Loucy (cell line): ENCODE data around the gene CYP17A1.

Experiments
- H2AFZ ChIP-seq: fragments of 200-600 bp; sonication (generic); 2 replicates; pipeline ENCODE4 v1.6.0; 2016; ENCODE audit warnings: antibody characterized with exemption, mild to moderate bottlenecking, low read length, moderate library complexity
- H3F3A ChIP-seq: fragments of 200-600 bp; 2 replicates; pipeline ENCODE4 v1.6.0; 2016; ENCODE audit warnings: antibody characterized with exemption, low read depth, mild to moderate bottlenecking
- H3K27me3 ChIP-seq: fragments of 200-600 bp; sonication (generic); 2 replicates; pipeline ENCODE4 v1.6.1; 2014; ENCODE audit warnings: low read length, mild to moderate bottlenecking; ENCODE audit not compliant: insufficient read depth, poor library complexity, severe bottlenecking
- H3K36me3 ChIP-seq: fragments of 200-600 bp; sonication (generic); 2 replicates; pipeline ENCODE4 v1.6.1; 2016; ENCODE audit warnings: low read length; ENCODE audit not compliant: insufficient read depth
- H3K4me1 ChIP-seq: fragments of 200-600 bp; sonication (generic); 2 replicates; pipeline ENCODE4 v1.5.1; 2014; ENCODE audit warnings: low read length, mild to moderate bottlenecking; ENCODE audit not compliant: insufficient read depth, poor library complexity, severe bottlenecking
- H3K4me2 ChIP-seq: fragments of 200-600 bp; sonication (generic); 2 replicates; pipeline ENCODE4 v1.6.0; 2014; ENCODE audit warnings: antibody characterized with exemption, low read length, low read depth, mild to moderate bottlenecking; ENCODE audit not compliant: poor library complexity, severe bottlenecking
- H3K4me3 ChIP-seq: fragments of 200-600 bp; sonication (generic); 2 replicates; pipeline ENCODE4 v1.5.1; 2014; ENCODE audit warnings: low read length, mild to moderate bottlenecking, mixed read lengths; ENCODE audit not compliant: poor library complexity, severe bottlenecking
- H3K79me2 ChIP-seq: fragments of 200-600 bp; sonication (generic); 2 replicates; pipeline ENCODE4 v1.6.1; 2014; ENCODE audit warnings: low read length; ENCODE audit not compliant: insufficient read depth
- H3K9ac ChIP-seq: fragments of 200-600 bp; sonication (generic); 2 replicates; pipeline ENCODE4 v1.6.0; 2014; ENCODE audit warnings: mild to moderate bottlenecking, low read depth, low read length, moderate library complexity; ENCODE audit not compliant: poor library complexity, severe bottlenecking
- H3K9me2 ChIP-seq: fragments of 200-600 bp; sonication (generic); replicated peaks from 2 replicates; pipeline ENCODE4 v1.6.1; 2016; ENCODE audit warnings: low read depth, low read length, mixed read lengths
- H3K9me3 ChIP-seq: fragments of 200-600 bp; sonication (generic); 2 replicates; pipeline ENCODE4 v1.6.1; 2014; ENCODE audit warnings: mild to moderate bottlenecking, antibody characterized with exemption, low read length, low read depth; ENCODE audit not compliant: insufficient read depth
- H4K20me1 ChIP-seq: fragments of 200-600 bp; sonication (generic); 2 replicates; pipeline ENCODE4 v1.6.0; 2014; ENCODE audit warnings: antibody characterized with exemption, low read length, mild to moderate bottlenecking; ENCODE audit not compliant: insufficient read depth, poor library complexity, severe bottlenecking
- EZH2phosphoT487 ChIP-seq: fragments of 200-600 bp; IDR thresholded peaks from 2 replicates; pipeline ENCODE4 v1.6.1; 2018; ENCODE audit warnings: antibody characterized with exemption, mild to moderate bottlenecking, moderate library complexity, borderline replicate concordance
- TF ChIP-seq, protein P1 (sequence below): fragments of 200-600 bp; sonication (generic); conservative IDR thresholded peaks from 2 replicates; pipeline ENCODE4 v1.5.1; 2014; ENCODE audit warnings: mild to moderate bottlenecking, antibody characterized with exemption, low read length

The CYP17A1 gene

DNA sequence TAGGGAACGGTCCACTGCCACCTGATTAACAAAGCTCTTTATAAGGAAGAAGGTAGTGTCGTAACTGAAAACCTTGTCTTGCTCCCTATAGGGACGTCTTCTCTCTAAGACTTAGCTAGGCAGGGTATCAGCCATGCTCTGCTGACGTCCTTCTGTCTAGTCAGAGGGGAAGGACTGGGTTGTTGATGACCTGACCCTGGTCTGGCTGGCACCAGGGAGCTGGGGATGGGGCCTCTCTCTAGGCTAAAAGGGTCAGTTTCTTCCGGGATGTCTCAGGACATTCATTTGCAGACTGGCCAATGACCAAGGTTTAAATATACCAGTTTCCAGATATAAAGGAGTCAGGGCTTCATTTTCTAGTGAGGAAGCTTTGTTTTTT is 9.6 kb downstream of the CYP17A1 start:
- Histone ChIP-seq H4K20me1 (no peaks in the 10 kb centered on the region), H2AFZ (no peak overlapping the region), H3K4me3 (no peak overlapping the region), H3K36me3 (no peaks in the 10 kb centered on the region), H3K79me2 (no peaks in the 10 kb centered on the region), H3K27me3 (no peaks in the 10 kb centered on the region), H3K4me1 (no peaks in the 10 kb centered on the region), H3K9me3 (no peaks in the 10 kb centered on the region), H3F3A (no peaks in the 10 kb centered on the region), H3K9me2 (no peaks in the 10 kb centered on the region), H3K9ac (no peak overlapping the region), H3K4me2 (no peak overlapping the region)
- no peak for TF ChIP-seq EZH2phosphoT487
- TF ChIP-seq, protein P1, sequence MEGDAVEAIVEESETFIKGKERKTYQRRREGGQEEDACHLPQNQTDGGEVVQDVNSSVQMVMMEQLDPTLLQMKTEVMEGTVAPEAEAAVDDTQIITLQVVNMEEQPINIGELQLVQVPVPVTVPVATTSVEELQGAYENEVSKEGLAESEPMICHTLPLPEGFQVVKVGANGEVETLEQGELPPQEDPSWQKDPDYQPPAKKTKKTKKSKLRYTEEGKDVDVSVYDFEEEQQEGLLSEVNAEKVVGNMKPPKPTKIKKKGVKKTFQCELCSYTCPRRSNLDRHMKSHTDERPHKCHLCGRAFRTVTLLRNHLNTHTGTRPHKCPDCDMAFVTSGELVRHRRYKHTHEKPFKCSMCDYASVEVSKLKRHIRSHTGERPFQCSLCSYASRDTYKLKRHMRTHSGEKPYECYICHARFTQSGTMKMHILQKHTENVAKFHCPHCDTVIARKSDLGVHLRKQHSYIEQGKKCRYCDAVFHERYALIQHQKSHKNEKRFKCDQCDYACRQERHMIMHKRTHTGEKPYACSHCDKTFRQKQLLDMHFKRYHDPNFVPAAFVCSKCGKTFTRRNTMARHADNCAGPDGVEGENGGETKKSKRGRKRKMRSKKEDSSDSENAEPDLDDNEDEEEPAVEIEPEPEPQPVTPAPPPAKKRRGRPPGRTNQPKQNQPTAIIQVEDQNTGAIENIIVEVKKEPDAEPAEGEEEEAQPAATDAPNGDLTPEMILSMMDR: no peak

DNA sequence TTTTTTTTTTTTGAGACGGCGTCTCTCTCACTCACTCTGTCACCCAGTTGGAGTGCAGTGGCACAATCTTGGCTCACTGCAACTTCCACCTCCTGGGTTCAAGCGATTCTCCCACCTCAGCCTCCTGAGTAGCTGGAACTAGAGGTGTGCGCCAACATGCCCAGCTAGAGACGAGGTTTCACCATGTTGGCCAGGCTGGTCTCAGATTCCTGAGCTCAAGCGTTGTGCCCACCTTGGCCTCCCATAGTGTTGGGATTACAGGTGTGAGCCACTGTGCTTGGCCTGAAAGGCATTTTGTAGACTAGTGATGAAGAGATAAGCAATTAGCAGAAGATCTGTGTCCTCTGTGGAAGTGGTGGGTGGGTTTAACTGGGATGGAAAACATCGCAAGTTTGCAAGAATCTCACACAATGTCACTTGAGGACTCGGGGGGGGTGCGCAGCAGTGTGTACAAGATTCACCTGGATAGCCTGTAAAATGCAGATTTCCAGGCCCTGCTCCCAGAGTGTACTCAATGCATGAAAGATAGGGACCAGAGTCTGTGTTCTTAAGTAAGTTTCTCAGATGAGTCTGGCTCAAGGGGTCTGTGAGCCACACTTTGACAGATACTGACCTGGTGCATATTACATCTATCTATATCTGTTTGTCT is 10.9 kb downstream of the CYP17A1 start:
- TF ChIP-seq, protein P1: no peak
- TF ChIP-seq EZH2phosphoT487: no peak
- Histone ChIP-seq H3F3A (no peaks in the 10 kb centered on the region), H3K9me2 (no peaks in the 10 kb centered on the region), H3K9ac (no peak overlapping the region), H3K9me3 (no peaks in the 10 kb centered on the region), H3K79me2 (no peaks in the 10 kb centered on the region), H2AFZ (no peak overlapping the region), H3K27me3 (no peaks in the 10 kb centered on the region), H3K4me3 (no peak overlapping the region), H3K36me3 (no peaks in the 10 kb centered on the region), H3K4me1 (no peaks in the 10 kb centered on the region), H4K20me1 (no peaks in the 10 kb centered on the region), H3K4me2 (no peak overlapping the region)

DNA sequence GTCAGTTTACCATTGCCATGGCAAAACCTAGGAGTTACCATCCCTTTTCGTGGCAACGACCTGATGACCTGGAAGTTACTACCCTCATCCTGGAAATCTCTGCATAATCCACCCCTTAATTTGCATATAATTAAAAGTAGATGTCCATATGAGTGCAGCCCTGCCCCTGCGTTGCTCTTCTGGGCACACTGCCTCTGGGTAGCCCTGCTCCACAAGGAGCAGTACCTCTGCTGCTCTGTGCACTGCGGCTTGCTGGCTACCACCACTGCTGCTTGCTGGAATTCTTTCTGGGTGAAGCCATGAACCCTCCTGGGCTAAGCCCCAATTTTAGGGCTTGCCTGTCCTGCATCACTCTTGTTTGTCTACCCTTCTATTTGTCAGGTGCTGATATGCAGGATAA is 12.5 kb downstream of the CYP17A1 start:
- no peaks in the 10 kb centered on the region for H3K36me3 ChIP-seq
- H3K4me3 ChIP-seq: no peak overlapping the region
- no peak overlapping the region for H3K9ac ChIP-seq
- H3K79me2 ChIP-seq: no peaks in the 10 kb centered on the region
- H3K4me1 ChIP-seq: no peaks in the 10 kb centered on the region
- no peaks in the 10 kb centered on the region for H3K9me2 ChIP-seq
- TF ChIP-seq, protein P1: no peak
- no peaks in the 10 kb centered on the region for H3K27me3 ChIP-seq
- no peaks in the 10 kb centered on the region for H3K9me3 ChIP-seq
- H2AFZ ChIP-seq: no peak overlapping the region
- H3K4me2 ChIP-seq: no peak overlapping the region
- H3F3A ChIP-seq: no peaks in the 10 kb centered on the region
- no peaks in the 10 kb centered on the region for H4K20me1 ChIP-seq
